Testis (tissue), 3 donors: ENCODE measurements around the gene CDX2. TPM values are rescaled to one million over a fixed set of nuclear protein-coding genes. Genes with fewer than 3 reads are reported as not detected.

Source experiments
- DNase-seq: peaks from one replicate; pipeline ENCODE4 v3.0.0-alpha.2; 2019
- H3K27ac ChIP-seq, 2 donors: fragments of 200-600 bp; sonication (generic); one replicate each; pipeline ENCODE4 v1.5.1; 2019
- H3K27me3 ChIP-seq: fragments of 200-600 bp; sonication (generic); one replicate; pipeline ENCODE4 v1.5.1; 2019
- H3K36me3 ChIP-seq: fragments of 200-600 bp; sonication (generic); one replicate; pipeline ENCODE4 v1.5.1; 2017; ENCODE audit warnings: low read depth; ENCODE audit errors: missing control alignments
- H3K4me1 ChIP-seq: fragments of 200-600 bp; sonication (generic); one replicate; pipeline ENCODE4 v1.5.1; 2019
- H3K4me3 ChIP-seq, 2 donors: fragments of 200-600 bp; sonication (generic); one replicate each; pipeline ENCODE4 v1.5.1; 2017 to 2019
- H3K9me3 ChIP-seq: fragments of 200-600 bp; sonication (generic); one replicate; pipeline ENCODE4 v1.5.1; 2017
- CTCF ChIP-seq, 3 experiments: fragments of 450-650 bp in 2 of 3; fragments of 200-600 bp in 1 of 3; sonication (generic) in 1 of 3; IDR thresholded peaks; one replicate each; pipeline ENCODE4 v1.5.1; 2016 to 2019; ENCODE audit warnings: antibody characterized with exemption in 3 of 3, mild to moderate bottlenecking in 2 of 3, moderate library complexity in 1 of 3
- POLR2A ChIP-seq: fragments of 450-650 bp; IDR thresholded peaks from one replicate; pipeline ENCODE4 v1.6.1; 2017; ENCODE audit warnings: antibody characterized with exemption, mild to moderate bottlenecking, moderate library complexity
- WGBS, 2 donors: methylation state at CpG; one replicate each; pipeline ENCODE4 v1.1.5; 2018; 5-methylcytosine and 5-hydroxymethylcytosine counted together
- intact Hi-C: fragments of 100-400 bp; cut with DNase I; formaldehyde crosslinking; loops from one replicate; pipeline ENCODE4 v1.15.1; 2023; ENCODE audit warnings: low total_unique reads
- polyA plus RNA-seq: library from polyadenylated mRNA; stranded (reverse); fragments of 350-450 nt; fragmentation: Illumina TruSeq; extraction: RNeasy Lipid Tissue Mini Kit (QIAGEN cat#74804); gene quantifications from one replicate; pipeline ENCODE4 v1.2.3, GENCODE V29; 2014; ENCODE audit warnings: low read depth, low replicate concordance; ENCODE audit not compliant: insufficient read depth
- total RNA-seq, 2 donors: library from RNA; depleted of rRNA; stranded (reverse); fragments of >200 nt; gene quantifications; one replicate each; pipeline ENCODE4 v1.2.3, GENCODE V29; 2016

CDX2 gene
- total and polyA plus RNA-seq, 3 donors from 2014 or later = 0.06 to 0.08 TPM; not detected in 1

GRCh38 chr13:27968316-27969081 lies 616 bp downstream of the CDX2 start:
- Histone ChIP-seq H3K27me3 (no peaks in the 10 kb centered on the region), H3K4me3 (peak overlapping the region in 1 of 2 donors; percentile 18), H3K36me3 (no peaks in the 10 kb centered on the region), H3K4me1 (peaks cover 6% of the 10 kb centered on the region), H3K27ac (no peak overlapping the region), H3K9me3 (no peaks in the 10 kb centered on the region)
- 0 to 2% methylated on average over 9 to 24 of the region's 86 CpGs for WGBS, 2 donors
- DNase-seq = no peak
- TF ChIP-seq POLR2A = no peak
- TF ChIP-seq CTCF (IDR thresholded peaks at IDR 0.05) = no peak
- intact Hi-C loops = no loop called here

GRCh38 chr13:27967736-27968315 lies 1.3 kb downstream of the CDX2 start:
- peak overlapping the region in 1 of 2 donors; percentile 18 for H3K4me3 ChIP-seq
- 0 to 3% methylated on average over 21 to 33 of the region's 33 CpGs for WGBS, 2 donors

GRCh38 chr13:27967203-27967735 lies 1.8 kb downstream of the CDX2 start:
- Histone ChIP-seq H3K27ac (no peak overlapping the region), H3K4me3 (no peak overlapping the region), H3K36me3 (no peaks in the 10 kb centered on the region), H3K27me3 (no peaks in the 10 kb centered on the region), H3K4me1 (peaks cover 6% of the 10 kb centered on the region), H3K9me3 (no peaks in the 10 kb centered on the region)
- WGBS, 2 donors = 5 to 6% methylated on average over 12 to 18 of the region's 18 CpGs
- intact Hi-C loops = no loop called here
- DNase-seq = no peak
- TF ChIP-seq POLR2A (no peak), CTCF (IDR thresholded peaks at IDR 0.05) (no peak)

More at GRCh38 chr13:27967736-27968315, 1.3 kb downstream of the CDX2 start:
- H3K36me3 ChIP-seq = no peaks in the 10 kb centered on the region
- intact Hi-C loops = no loop called here
- H3K27ac ChIP-seq = no peak overlapping the region
- no peaks in the 10 kb centered on the region for H3K27me3 ChIP-seq
- no peaks in the 10 kb centered on the region for H3K9me3 ChIP-seq
- H3K4me1 ChIP-seq = peaks cover 6% of the 10 kb centered on the region
- DNase-seq = no peak
- TF ChIP-seq POLR2A = no peak
- TF ChIP-seq CTCF (IDR thresholded peaks at IDR 0.05) = no peak

- Histone ChIP-seq H3K9me3 (no peaks in the 10 kb centered on the region), H3K27ac (no peak overlapping the region), H3K4me3 (peak overlapping the region in 1 of 2 donors; percentile 17), H3K27me3 (no peaks in the 10 kb centered on the region), H3K36me3 (no peaks in the 10 kb centered on the region), H3K4me1 (peaks cover 6% of the 10 kb centered on the region)
- intact Hi-C loops = no loop called here
- DNase-seq = no peak
- no peak for TF ChIP-seq POLR2A
- no peak for TF ChIP-seq CTCF (IDR thresholded peaks at IDR 0.05)
- WGBS, 2 donors = 0 to 14% methylated on average over 5 to 26 of the region's 38 CpGs
Measured at GRCh38 chr13:27966641-27967202, 2.4 kb downstream of the CDX2 start.
